Renal pelvis (tissue), 4 donors: ENCODE data around the gene TMEM179. TPM values are rescaled to one million over a fixed set of nuclear protein-coding genes. Genes with fewer than 3 reads are reported as not detected.

ENCODE experiments used
- DNase-seq: peaks from one replicate; pipeline ENCODE4 v3.0.0-alpha.2; 2013
- polyA plus RNA-seq, 3 donors: library from polyadenylated mRNA; unstranded; fragments of 120-200 nt; gene quantifications; one replicate each; pipeline ENCODE4 v1.2.1, GENCODE V29; 2013; ENCODE audit not compliant: insufficient read length in 3 of 3

Gene TMEM179
- polyA plus RNA-seq, 3 donors: 1.1 to 2.0 (median 1.3) TPM

DNA sequence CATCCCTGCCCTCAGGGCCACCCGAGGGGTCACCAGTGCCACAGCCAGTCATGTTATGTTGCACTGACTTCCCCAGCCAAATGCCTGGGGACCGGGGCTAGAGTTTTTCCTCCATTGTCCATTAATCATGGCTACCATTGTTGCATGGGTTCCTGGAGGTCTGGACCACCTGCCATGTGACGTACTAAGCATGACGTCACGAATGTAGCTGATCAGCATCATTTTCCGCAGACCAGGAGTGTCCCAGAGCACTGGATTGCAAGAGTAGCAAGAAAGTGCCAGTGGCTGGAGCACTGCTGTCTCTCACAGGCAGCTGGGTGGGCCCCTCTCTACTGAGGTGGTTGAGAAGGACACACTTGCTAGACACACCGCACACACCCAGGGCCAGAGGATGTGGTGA, 31.9 kb downstream of the TMEM179 start:
- no peak for DNase-seq

DNA sequence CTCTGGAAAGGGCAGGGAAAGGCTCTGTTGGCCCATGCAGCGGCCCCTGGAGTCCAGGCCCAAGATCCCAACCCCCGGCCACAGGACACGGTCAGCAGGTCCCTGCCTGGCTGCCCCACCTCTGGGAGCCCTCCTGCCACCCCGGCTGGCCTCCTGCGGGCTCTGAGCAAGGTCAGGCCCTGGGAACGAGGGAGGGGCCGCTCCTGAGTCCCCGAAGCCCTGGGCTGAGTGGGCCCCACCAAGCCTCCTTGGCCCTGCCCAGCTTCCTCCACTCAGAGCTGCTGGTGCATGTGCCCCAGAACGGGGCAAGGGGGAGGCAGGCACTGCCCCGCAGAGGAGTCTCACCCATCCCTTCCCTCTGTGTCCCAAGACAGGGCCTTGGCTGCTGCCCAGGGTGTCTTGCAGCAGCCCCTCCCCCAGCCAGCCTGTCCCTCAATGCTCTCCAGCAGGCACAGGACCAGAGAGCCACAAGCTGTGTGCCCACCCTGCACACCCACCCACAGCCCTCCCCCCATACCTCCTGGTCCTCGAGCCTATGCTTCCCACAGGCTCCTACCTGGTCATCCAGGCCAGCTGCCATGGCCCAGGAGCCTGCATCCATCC, 32.4 kb downstream of the TMEM179 start:
- DNase-seq: no peak

DNA sequence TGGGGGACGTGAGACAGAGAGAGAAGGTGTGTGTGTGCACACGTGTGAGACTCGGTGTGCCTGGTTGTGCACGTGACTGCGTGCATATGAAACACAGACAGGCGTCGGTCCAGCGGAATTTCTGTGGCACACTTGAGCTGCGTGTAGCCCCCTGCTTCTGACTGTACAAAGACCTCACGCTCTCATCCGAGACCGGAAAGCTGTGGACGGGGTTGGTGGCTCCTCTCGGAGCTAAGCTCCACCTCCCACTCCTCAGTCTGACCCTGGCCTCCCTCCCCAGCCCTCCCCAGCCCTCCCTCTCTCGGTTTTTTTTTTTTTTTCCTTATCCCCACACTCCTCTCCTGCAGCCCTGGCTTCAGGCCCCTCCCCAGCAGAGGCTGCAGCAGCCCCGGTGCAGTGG, 33.3 kb downstream of the TMEM179 start:
- DNase-seq: peak; percentile 54

DNA sequence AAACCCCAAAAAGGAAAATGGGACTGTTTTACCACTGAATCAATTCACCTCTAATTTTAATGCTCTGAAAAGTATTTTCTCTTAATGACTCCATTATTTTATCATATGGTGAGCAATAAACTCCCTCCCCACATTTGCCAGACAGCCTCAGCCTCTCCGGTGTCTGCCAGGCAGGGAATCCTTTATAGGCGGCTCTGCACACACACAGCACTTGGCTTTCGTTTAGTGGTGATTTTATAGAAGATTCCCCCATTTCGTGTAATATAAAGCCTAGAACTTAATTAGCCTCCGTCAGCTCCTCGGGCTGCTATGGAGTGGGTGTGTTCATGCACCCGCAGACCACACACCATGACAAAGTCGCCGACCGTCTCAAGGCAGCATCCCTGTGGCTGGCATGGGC, 35.1 kb downstream of the TMEM179 start:
- DNase-seq: no peak

DNA sequence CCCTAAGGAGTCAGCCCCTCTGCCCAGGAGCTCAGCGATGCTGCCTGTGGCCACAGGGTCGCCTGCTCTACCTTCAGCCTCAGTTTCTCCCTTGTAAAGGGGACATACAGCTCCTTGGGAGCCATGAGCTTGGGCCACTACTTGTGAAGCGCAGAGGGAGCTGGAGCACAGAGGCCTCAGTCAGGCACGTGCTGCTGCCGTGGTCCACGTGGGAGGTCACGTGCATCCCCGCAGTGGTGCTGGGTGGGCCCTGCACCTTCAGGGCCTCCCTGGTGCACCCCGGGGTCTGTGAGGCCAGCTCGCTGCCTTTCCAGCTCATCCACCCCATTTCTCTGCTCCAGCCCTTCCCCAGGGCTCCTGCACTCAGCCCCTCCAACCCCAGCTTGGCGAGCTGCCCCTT, 36.0 kb downstream of the TMEM179 start:
- no peak for DNase-seq

DNA sequence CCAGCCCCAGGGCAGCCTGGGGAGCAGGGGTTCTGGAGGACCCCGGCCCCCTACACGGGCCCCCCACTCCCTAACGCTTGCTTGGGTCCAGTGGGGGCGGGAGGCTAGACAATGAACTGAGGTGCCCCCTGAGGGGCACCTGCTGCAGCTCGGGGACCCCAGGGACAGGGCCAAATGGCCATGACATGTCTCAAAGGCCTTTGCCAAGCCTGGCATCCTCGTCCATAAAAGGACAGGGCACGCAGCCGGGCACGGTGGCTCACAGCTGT, 36.7 kb downstream of the TMEM179 start:
- DNase-seq: no peak

DNA sequence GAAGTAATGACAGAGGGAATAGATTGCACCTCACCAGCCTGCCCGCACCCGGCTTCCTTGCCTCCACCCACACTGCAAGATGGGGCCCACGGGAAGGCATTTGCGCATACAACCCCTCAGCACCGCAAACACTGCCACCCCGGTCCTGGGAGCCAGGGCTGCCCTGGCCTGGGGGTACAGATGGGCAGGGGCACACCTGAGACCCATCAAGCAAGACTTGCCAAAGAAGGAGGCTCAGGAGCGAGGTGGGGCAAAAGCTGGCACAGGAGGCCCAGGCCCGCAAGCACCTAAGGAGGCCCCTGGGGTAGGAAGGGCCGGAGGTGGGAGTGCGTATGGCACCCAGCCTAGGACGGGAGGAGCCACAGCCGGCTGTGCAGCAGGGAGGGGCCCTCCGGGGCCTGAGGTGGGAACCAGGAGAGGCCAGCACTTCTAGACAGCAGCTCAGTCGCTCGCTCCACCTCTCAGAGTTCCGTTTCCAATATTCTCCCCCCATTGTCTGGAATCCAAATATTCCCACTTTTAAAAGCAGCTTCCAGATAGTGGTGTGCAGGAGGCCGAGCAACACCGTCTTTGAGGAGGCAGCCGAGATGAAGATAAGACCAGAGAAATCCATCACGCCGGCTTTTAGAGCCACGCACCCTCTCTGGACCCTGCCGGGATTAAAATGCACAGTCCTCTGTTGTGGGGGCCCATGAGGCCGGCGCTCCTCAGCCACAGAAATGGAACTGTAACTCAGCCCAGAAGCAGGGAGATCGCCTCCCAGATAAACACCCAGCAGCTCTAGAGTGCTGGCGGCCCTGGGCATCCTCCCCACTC, 37.2 kb downstream of the TMEM179 start:
- DNase-seq: no peak

DNA sequence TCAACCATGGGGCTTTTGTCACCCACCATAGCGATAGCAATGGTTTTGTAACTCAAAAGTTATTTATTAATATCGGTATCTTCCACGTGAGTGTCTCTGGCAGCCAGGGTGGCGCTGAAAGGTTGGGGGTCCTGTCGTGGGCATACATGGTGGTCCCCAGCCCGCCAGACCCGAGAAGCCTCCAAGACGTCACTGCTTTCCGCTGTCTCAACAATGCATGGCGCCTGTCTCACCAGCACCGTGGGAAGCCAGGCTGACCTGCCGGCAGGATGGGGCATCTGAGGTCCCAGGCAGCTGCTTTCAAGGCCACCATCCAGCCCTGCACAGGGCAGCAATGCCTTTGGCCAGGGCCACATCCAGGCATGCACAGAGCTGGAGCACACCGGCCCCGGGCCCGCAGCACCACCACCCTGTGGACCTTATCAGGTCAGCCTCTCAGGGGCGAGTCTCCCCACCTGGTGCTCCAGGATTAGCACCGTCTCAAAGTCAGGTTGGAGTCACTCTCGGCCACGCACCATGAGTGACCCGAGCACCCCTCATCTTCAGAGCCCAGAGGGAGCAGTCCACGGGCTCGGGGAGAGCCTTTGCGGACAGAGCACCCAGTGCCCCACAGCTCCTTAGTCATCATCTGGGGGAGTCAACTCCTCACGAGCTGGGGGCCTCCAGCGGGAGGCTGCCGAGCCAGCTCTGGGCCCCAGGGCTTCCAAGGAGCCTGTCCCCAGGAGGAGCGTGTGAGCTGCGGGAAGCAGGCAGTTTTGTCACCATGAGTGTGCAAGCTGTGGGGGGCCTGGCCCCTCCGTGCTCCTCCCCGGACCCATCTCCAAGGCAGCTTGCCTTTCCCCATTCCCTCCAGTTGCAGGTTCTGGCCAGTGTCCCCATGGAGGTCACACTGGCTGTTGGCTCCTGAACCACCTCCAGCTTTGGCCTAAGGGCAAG, 39.6 kb downstream of the TMEM179 start:
- no peak for DNase-seq

DNA sequence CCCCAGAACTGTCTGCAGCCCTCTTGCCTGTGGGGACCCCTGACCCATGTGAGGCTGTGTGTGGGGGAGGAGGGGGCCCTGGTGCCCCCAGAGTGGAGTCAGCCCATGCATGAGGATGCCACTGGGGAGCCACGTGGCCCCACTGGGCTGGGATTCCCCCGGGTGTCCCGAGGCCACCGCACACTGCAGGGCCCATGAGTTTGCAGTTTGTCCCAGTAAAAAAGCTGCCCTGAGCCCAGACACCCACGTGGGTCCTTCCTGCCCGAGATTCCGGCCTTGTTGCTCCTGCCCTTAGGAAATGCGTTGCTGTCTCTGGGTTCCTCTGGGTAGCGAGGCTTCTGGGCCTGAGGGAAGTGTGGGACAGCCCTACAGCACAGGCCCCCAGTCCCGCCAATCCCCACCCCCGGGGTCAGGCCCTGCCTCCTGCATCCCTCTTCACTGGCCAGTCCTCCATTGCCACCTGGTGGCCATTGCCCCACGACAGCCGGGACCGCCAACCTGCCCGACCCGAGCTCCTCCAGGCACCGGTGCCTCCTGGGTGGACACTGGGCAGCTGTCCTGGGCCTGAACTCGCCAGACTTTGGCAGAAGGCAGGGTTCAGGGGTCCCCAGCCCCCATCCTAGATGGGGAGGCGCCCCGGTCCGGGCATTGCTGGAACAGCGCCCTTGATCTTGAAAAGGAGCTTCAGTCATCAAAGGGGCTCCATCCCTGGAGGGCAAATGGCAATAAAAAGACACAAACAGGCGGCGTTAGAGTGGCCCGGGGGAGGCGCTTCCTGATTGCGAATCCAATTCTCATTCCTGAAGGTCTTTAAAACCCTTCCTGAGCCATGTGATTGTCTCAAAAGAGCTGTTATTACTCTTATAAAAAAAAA, 40.6 kb downstream of the TMEM179 start:
- DNase-seq: no peak

DNA sequence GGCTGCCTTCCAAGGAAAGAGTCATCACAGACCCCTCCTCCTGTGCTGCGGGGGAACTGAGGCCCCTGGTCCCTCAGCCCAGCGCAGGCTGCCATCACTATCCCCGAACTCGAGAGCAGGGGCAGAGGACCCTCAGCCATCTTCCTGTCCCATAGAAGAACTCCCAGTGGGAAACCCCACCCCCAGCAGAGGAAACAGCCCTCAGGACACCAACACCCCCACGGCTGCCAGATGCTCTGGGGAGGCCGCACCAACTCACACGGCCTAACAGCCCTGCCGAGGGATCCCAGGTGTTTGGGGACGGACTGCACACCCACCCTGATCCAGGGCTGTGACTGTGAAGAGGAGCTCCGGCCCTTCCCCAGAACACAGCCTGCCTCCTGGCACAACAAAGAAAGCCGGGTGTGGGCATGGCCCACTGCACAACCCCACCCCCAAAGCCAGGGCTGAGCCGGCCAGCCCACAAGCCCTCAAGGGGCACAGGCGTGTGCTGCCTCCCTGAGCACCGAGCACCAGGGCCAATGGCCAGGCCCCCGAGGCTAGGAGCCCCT, 41.3 kb downstream of the TMEM179 start:
- DNase-seq: no peak

DNA sequence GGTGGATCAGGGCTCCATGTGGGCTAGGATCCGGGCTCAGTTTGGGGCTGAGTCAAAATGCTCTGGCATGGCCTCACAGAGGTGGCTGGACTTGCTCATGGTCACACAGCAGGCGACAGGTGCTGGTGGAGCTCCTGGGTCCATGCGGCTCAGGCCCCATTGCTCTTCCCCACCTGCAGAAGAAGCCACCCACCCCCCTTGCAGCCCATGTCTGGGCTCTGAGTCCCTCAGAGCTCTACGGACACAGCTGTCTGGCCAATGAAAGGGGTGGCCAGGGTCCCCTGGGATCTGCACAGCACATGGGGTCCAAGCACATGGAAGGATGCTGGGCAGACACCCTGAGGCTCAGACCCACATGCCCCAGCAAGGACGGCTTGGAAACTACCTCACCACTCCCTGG, 42.0 kb downstream of the TMEM179 start:
- DNase-seq: no peak

DNA sequence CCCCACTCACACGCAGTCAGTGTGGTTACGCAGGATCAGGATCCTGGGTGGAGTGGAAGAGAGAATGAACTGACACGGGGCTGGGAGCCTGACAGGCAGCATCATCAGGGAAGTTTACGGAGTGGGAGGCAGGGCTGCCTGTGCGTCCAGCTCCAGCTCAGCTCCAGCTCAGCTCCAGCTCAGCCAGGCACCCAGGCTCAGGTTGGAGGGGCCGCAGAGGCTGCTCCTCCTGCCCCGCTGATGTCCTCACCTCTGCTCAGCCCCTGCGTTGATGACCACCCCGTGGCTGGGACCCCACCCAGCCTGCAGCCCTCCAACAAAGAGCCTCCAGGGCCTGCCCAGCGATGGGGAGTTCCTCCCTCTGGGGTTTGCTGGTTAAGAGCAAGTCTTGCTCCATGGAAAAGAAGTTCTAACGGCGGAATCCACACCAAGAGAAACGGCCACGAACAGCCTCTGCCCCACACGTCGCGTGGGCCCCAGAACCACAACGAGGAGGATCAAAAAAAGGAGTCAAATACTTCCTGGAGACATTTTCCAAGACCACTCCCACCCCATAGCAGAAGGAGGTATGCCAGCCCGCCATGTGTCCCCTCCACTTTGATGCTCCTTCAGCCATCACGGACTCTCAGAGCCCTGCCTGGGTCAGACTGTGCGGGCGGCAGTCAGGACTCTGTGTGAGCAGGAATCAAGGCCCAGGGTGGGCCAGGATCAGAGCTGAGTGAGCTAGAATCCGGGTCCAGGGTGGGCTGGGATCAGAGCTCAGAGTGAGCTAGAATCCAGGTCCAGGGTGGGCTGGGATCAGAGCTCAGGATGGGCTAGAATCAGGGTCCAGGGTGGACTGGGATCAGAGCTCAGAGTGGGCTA, 42.7 kb downstream of the TMEM179 start:
- no peak for DNase-seq

DNA sequence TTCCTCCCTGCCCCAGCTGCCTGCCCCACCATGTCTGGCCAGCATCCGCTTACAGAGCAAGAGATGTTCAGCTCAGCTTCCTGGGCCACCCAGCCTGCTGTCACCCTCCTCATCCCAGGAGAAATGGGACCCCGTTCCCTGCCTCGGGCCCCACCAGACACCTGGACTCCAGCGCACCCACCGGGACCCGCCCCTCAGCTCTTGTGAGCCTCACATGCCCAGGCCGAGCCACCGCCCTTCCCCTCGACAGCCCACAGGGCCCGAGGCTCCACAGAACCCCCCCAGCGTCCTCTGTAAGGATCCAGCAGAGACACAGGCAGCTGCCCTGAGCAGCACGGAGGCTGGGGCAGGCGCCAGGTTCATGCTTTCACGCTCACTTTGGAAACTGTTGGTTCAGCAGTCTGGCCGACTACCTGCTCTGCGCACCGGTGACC, 43.4 kb downstream of the TMEM179 start:
- no peak for DNase-seq

DNA sequence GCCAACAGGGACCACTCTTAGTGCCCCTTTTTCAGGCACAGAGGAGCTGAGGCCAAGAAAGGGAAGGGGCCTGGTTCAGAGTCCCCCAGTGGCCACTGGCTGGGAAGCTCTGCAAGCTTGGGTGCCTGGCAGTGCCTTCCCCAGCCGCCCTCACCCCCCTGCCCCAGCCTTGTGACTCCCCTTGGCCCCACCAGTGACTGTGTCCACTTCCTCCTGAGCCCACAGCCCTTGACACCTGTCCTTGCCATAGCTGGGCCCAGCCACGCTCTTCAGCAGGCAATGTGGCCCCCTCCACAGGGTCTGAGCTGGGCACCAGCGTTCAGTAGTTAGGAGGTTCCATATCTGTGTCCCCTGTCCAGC, 44.0 kb downstream of the TMEM179 start:
- no peak for DNase-seq

DNA sequence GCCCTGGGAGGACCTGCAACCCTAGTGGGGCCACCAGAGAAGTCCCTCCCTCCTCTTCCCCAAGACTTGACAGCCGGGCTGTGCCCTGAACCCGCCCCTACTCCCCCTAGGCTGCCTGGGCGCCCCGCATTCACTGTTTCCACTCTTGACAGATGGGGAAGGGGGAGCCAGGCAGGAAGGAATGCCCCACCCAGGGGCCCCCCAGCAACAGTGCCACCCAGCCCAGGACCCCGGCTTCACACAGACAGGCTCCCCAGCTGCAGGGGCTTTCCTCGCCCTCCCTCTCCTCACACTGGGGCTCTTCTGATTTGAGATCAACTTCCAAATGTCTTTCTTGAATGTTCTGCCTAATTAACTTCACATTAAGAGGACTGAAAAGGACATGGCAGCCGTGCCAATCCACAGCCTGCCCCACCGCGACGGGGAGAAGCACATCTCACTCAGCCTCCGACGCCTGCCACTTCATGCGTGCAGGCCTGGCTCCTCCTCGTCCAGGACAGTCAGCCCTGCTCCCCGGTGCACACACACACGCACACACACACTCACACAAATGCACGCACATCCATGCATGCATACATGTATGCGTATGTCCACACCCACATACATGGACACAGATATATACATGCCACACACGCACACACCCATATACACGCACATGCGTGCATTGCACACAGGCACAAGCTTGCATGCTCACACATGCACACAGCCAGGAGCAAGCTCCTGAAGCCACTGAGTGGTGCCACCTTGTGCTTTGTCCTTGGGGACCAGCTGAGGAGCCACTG, 44.6 kb downstream of the TMEM179 start:
- DNase-seq: no peak

DNA sequence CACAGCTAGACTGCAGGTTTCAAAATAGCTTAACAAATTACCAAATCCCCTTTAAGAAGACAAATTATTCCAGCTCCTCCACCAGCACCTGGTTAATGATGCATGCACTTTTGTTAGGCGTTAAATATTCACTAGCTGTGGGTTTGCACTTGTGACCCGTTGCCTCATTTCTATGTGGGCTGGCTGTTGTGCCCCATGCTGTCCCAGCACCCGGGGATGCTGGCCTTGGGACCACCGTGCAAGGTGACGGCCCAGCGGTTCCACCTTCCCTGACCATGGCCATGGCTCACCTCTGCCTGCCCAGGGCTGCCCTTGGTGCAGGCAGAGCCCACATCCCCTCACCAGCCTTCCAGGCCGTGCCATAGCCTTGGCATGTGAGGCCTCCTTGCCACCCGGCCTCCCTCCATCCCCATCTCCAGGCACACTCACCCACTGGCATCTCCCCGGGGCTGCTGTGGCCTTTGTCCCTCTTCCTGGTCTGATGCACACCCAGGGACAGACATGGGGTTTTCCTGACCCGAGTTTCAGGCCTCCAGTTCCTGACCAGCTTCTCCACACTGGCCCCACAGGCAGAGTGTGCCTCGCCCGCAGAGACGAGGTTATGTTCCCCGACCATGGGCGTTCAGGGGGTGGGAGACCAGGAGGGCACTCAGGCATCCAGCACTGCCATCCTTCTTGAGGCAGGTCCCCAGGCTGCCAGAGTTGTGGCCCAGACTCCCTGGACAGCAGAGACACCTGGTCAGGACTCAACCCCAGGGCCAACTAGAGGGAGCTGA, 45.4 kb downstream of the TMEM179 start:
- no peak for DNase-seq

DNA sequence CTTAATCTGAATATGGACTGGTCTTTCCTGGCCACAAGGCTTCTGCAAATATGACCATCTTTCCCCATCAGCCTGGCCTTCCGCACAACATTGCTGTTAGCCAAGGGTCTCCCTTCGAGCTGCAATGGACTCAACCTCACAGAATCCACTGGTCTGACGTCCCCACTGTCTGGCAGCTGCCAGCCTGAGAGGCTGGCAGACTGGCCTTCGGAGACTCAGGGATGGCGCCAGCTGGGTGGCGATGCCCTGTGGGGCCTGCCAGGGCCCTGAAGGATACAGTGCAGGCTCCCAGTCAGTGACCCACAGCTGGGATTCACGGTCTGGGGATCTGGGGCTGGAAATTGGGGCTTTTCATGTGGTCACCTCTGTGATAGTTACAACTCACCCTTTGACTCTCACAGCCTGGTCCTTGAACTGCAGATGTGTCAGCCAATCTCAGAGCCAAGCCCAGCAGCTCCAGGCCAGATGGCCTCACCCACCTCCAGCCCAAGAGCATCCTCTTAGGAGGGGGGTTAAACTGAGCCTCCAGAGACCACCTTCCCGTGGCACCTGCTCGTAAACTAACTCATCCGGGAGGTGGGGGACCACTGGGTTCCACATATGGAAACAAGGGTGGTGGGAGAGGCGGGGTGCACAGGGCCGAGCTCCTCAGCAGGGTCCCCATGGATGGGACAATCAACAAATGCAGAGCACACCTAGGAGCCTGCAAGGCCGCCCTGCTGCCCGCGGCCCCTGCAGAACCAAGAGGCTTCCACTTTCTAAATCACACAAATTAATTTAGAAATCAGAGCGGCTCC, 46.1 kb downstream of the TMEM179 start:
- no peak for DNase-seq

DNA sequence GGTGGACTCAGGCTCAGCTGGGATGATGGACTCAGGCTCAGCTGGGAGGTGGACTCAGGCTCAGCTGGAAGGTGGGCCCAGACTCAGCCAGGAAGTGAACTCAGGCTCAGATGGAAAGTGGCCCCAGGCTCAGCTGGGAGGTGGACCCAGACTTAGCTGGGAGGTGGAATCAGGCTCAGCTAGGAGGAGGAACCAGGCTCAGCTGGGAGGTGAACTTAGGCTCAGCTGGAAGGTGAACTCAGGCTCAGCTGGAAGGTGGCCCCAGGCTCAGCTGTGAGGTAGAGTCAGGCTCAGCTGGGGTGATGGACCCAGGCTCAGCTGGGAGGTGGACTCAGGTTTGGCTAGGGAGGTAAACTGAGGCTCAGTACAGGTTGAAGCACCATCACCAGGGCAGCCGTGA, 46.8 kb downstream of the TMEM179 start:
- DNase-seq: no peak
